Keratinocyte (primary cell): Measurements from ENCODE around the gene TMEM204. TPM values are rescaled to one million over a fixed set of nuclear protein-coding genes. Genes with fewer than 3 reads are reported as not detected.

Experiments
- DNase-seq: peaks from one replicate; pipeline ENCODE4 v3.0.0-alpha.2; 2011; ENCODE audit warnings: low read depth, missing footprints, low spot score
- FAIRE-seq: peaks from 2 replicates; lab custom pipeline; 2011; peaks lifted over from hg19 to GRCh38; lab: Jason Lieb, UNC
- H2AFZ ChIP-seq: 2 replicates; pipeline ENCODE4 v1.6.0; 2012; ENCODE audit warnings: low read length, control low read depth, inconsistent platforms; ENCODE audit not compliant: control insufficient read depth
- H3K27ac ChIP-seq: 2 replicates; pipeline ENCODE4 v1.5.1; 2011; ENCODE audit warnings: low read length; ENCODE audit not compliant: control insufficient read depth, insufficient read depth
- H3K27me3 ChIP-seq: 3 replicates; pipeline ENCODE4 v1.6.0; 2011; ENCODE audit warnings: low read length; ENCODE audit not compliant: control insufficient read depth, insufficient read depth; ENCODE audit errors: extremely low read depth
- H3K36me3 ChIP-seq, 2 experiments: 2 replicates in 1 of 2; 3 replicates in 1 of 2; pipeline ENCODE4 v1.5.1; 2011; ENCODE audit warnings: low read length in 2 of 2, mild to moderate bottlenecking in 1 of 2; ENCODE audit not compliant: control insufficient read depth in 2 of 2, insufficient read depth in 2 of 2; ENCODE audit errors: extremely low read depth in 1 of 2
- H3K4me1 ChIP-seq: 3 replicates; pipeline ENCODE4 v1.5.1; 2011; ENCODE audit warnings: low read length; ENCODE audit not compliant: control insufficient read depth, insufficient read depth; ENCODE audit errors: extremely low read depth
- H3K4me2 ChIP-seq: 3 replicates; pipeline ENCODE4 v1.6.0; 2011; ENCODE audit warnings: low read depth, low read length; ENCODE audit not compliant: control insufficient read depth, insufficient read depth; ENCODE audit errors: extremely low read depth
- H3K4me3 ChIP-seq, 3 experiments: fragments of 200-600 bp in 1 of 3; sonication (generic) in 1 of 3; 2 replicates in 2 of 3; 3 replicates in 1 of 3; pipeline ENCODE4 v1.5.1; 2011 to 2016; ENCODE audit warnings: low read length in 3 of 3, mild to moderate bottlenecking in 3 of 3, control low read depth in 2 of 3, inconsistent platforms in 1 of 3, low read depth in 1 of 3, mixed read lengths in 1 of 3, mixed run types in 1 of 3, moderate library complexity in 1 of 3; ENCODE audit not compliant: control insufficient read depth in 2 of 3, insufficient read depth in 2 of 3; ENCODE audit errors: extremely low read depth in 1 of 3
- H3K79me2 ChIP-seq: 2 replicates; pipeline ENCODE4 v1.6.0; 2012; ENCODE audit warnings: low read length; ENCODE audit not compliant: control insufficient read depth, insufficient read depth
- H3K9ac ChIP-seq: 3 replicates; pipeline ENCODE4 v1.6.0; 2011; ENCODE audit warnings: low read length; ENCODE audit not compliant: control insufficient read depth, insufficient read depth; ENCODE audit errors: extremely low read depth
- H3K9me1 ChIP-seq: 3 replicates; pipeline ENCODE4 v1.6.0; 2011; ENCODE audit warnings: low read length; ENCODE audit not compliant: control insufficient read depth, insufficient read depth; ENCODE audit errors: extremely low read depth
- H3K9me3 ChIP-seq: 2 replicates; pipeline ENCODE4 v1.5.1; 2012; ENCODE audit warnings: low read depth, low read length; ENCODE audit not compliant: control insufficient read depth
- H4K20me1 ChIP-seq: 3 replicates; pipeline ENCODE4 v1.6.0; 2011; ENCODE audit warnings: low read length; ENCODE audit not compliant: control insufficient read depth, insufficient read depth; ENCODE audit errors: extremely low read depth
- EZH2 ChIP-seq: IDR thresholded peaks from one replicate; pipeline ENCODE4 v1.6.1; 2012; ENCODE audit warnings: inconsistent platforms, mild to moderate bottlenecking, low read length, moderate library complexity
- dilution Hi-C: fragments of 300-500 bp; cut with MboI; formaldehyde crosslinking; loops from one replicate; pipeline ENCODE4 v1.7.0; 2020; ENCODE audit warnings: low sequenced_read_pairs; ENCODE audit not compliant: extremely low pct_ligation_motif_present
- polyA plus RNA-seq, 5 experiments: library from polyadenylated mRNA; depleted of rRNA in 3 of 5; stranded (reverse) in 3 of 5; stranded (forward) in 1 of 5; unstranded in 1 of 5; fragments of >200 nt; gene quantifications; 1 replicate in 1 of 5; 2 replicates in 3 of 5; 3 replicates in 1 of 5; pipeline versions ENCODE4 v1.2.1 to v1.2.3, GENCODE V29; 2011 to 2012; ENCODE audit warnings: missing spikeins in 2 of 5, low read depth in 1 of 5, low replicate concordance in 1 of 5
- TF ChIP-seq, protein P1 (sequence below), 3 experiments: IDR thresholded peaks in 1 of 3; conservative IDR thresholded peaks in 1 of 3; optimal IDR thresholded peaks in 1 of 3; 2 replicates in 2 of 3; 3 replicates in 1 of 3; pipeline versions ENCODE3 to v1.5.1; 2011; ENCODE audit warnings: low read length in 3 of 3, mild to moderate bottlenecking in 3 of 3, moderate library complexity in 2 of 3, control low read depth in 1 of 3, inconsistent platforms in 1 of 3; ENCODE audit not compliant: insufficient read depth in 2 of 3; ENCODE audit errors: extremely low read depth in 1 of 3

The TMEM204 gene
- polyA plus RNA-seq, 1 donor (not counting 4 experiments of a cell fraction or from before 2014, with no cell fraction given), result 1.0 TPM

GRCh38 chr16:1508494-1509187 lies 24.8 kb upstream of the TMEM204 start:
- peaks cover 0 to 8% of the 10 kb centered on the region in 2 experiments for H3K36me3 ChIP-seq
- no peaks in the 10 kb centered on the region for H3K79me2 ChIP-seq
- H3K27ac ChIP-seq, result no peak overlapping the region
- H3K4me3 ChIP-seq, result no peak overlapping the region
- H3K9ac ChIP-seq, result no peak overlapping the region
- H3K9me3 ChIP-seq, result no peaks in the 10 kb centered on the region
- DNase-seq (no peak), FAIRE-seq (no peak)
- TF ChIP-seq, protein P1, sequence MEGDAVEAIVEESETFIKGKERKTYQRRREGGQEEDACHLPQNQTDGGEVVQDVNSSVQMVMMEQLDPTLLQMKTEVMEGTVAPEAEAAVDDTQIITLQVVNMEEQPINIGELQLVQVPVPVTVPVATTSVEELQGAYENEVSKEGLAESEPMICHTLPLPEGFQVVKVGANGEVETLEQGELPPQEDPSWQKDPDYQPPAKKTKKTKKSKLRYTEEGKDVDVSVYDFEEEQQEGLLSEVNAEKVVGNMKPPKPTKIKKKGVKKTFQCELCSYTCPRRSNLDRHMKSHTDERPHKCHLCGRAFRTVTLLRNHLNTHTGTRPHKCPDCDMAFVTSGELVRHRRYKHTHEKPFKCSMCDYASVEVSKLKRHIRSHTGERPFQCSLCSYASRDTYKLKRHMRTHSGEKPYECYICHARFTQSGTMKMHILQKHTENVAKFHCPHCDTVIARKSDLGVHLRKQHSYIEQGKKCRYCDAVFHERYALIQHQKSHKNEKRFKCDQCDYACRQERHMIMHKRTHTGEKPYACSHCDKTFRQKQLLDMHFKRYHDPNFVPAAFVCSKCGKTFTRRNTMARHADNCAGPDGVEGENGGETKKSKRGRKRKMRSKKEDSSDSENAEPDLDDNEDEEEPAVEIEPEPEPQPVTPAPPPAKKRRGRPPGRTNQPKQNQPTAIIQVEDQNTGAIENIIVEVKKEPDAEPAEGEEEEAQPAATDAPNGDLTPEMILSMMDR (optimal IDR thresholded peaks at IDR 0.05 in 1 of 3, IDR thresholded peaks at IDR 0.05 in 1 of 3, conservative IDR thresholded peaks at IDR 0.05 in 1 of 3; ENCODE audit: extremely low read depth in 1 of 3, insufficient read depth in 2 of 3, low read length in 3 of 3), result no peak
- TF ChIP-seq EZH2, result no peak
- H3K9me1 ChIP-seq, result no peaks in the 10 kb centered on the region
- no peaks in the 10 kb centered on the region for H4K20me1 ChIP-seq
- H3K4me1 ChIP-seq, result no peaks in the 10 kb centered on the region
- dilution Hi-C loops, result no loop called here
- no peaks in the 10 kb centered on the region for H3K27me3 ChIP-seq
- no peak overlapping the region for H3K4me2 ChIP-seq
- no peak overlapping the region for H2AFZ ChIP-seq

- Histone ChIP-seq H3K9me1 (no peaks in the 10 kb centered on the region), H3K9ac (no peak overlapping the region), H3K4me3 (no peak overlapping the region), H3K4me2 (no peak overlapping the region), H3K79me2 (no peaks in the 10 kb centered on the region), H2AFZ (no peak overlapping the region), H4K20me1 (no peaks in the 10 kb centered on the region), H3K4me1 (no peaks in the 10 kb centered on the region), H3K27me3 (no peaks in the 10 kb centered on the region), H3K9me3 (no peaks in the 10 kb centered on the region), H3K27ac (no peak overlapping the region), H3K36me3 (peaks cover 0 to 8% of the 10 kb centered on the region in 2 experiments)
- DNase-seq, result no peak
- no peak for FAIRE-seq
- TF ChIP-seq, protein P1 (optimal IDR thresholded peaks at IDR 0.05 in 1 of 3, IDR thresholded peaks at IDR 0.05 in 1 of 3, conservative IDR thresholded peaks at IDR 0.05 in 1 of 3; ENCODE audit: extremely low read depth in 1 of 3, insufficient read depth in 2 of 3, low read length in 3 of 3), result no peak
- no peak for TF ChIP-seq EZH2
- dilution Hi-C loops, result no loop called here
Measured at GRCh38 chr16:1509307-1510221, 23.9 kb upstream of the TMEM204 start.
